HG03469 (cell line): ENCODE measurements around the gene FGD6.
"Not testable (repeated sequence)": the region's sequence is repeated elsewhere in the genome, so short reads cannot be mapped to it uniquely, and the experiment has no call there.

Experiments used
- ATAC-seq: cut with Tn5 transposase; IDR thresholded peaks from one replicate; pipeline ENCODE4 v1.9.1; 2021; ENCODE audit warnings: mild to moderate bottlenecking, moderate library complexity, moderate number of reproducible peaks; ENCODE audit not compliant: unreplicated experiment

FGD6 gene

GRCh38 chr12:95130096-95130495, 87.2 kb downstream of the FGD6 start:
- no peak for ATAC-seq

GRCh38 chr12:95129115-95129514, 88.2 kb downstream of the FGD6 start:
- ATAC-seq, result no peak

- ATAC-seq, result no peak
These were observed 90.5 kb downstream of the FGD6 start for GRCh38 chr12:95126736-95127135.

GRCh38 chr12:95126076-95126475, 91.2 kb downstream of the FGD6 start:
- ATAC-seq, result no peak

- ATAC-seq, result no peak
These were observed 93.2 kb downstream of the FGD6 start for GRCh38 chr12:95124106-95124505.

- ATAC-seq, result no peak
These were observed 98.5 kb downstream of the FGD6 start for GRCh38 chr12:95118788-95119179.

GRCh38 chr12:95118138-95118787, 99.0 kb downstream of the FGD6 start:
- ATAC-seq, result no peak

- no peak for ATAC-seq
These were observed 100.1 kb downstream of the FGD6 start for GRCh38 chr12:95117178-95117599.

- no peak for ATAC-seq
These were observed 100.5 kb downstream of the FGD6 start for GRCh38 chr12:95116773-95117172.

GRCh38 chr12:95116341-95116740, 100.9 kb downstream of the FGD6 start:
- no peak for ATAC-seq

- no peak for ATAC-seq
These were observed 101.6 kb downstream of the FGD6 start for GRCh38 chr12:95115641-95116040.

- no peak for ATAC-seq
These were observed 102.4 kb downstream of the FGD6 start for GRCh38 chr12:95114766-95115405.

- no peak for ATAC-seq
These were observed 109.9 kb downstream of the FGD6 start for GRCh38 chr12:95107362-95107761.

GRCh38 chr12:95105540-95105939, 111.7 kb downstream of the FGD6 start:
- no peak for ATAC-seq

GRCh38 chr12:95104919-95105452, 112.3 kb downstream of the FGD6 start:
- ATAC-seq, result no peak

- ATAC-seq, result peak; percentile 97
These were observed 114.2 kb downstream of the FGD6 start for GRCh38 chr12:95102916-95103671.

- ATAC-seq, result not testable (repeated sequence)
These were observed 115.3 kb downstream of the FGD6 start for GRCh38 chr12:95101957-95102356.

- no peak for ATAC-seq
These were observed 116.7 kb downstream of the FGD6 start for GRCh38 chr12:95100264-95101190.

- ATAC-seq, result no peak
These were observed 117.9 kb downstream of the FGD6 start for GRCh38 chr12:95099270-95099790.

GRCh38 chr12:95096852-95097251, 120.4 kb downstream of the FGD6 start:
- ATAC-seq, result no peak
